Stimulated activated CD4-positive, alpha-beta T cell treated with anti-CD3 and anti-CD28 coated beads, Interleukin-4, amount 100 ng/mL, for 4 hours (primary cell): ENCODE results near the gene UMODL1.

Experiments
- DNase-seq, 2 experiments: peaks; one replicate each; pipeline ENCODE4 v3.0.0-alpha.2; 2020

UMODL1 gene

GRCh38 chr21:42080788-42081083 lies 9.6 kb downstream of the UMODL1 start:
- DNase-seq = no peak

- no peak for DNase-seq
Measured at GRCh38 chr21:42081138-42081537, 10.0 kb downstream of the UMODL1 start.

- no peak for DNase-seq
Measured at GRCh38 chr21:42081931-42082381, 10.8 kb downstream of the UMODL1 start.

- DNase-seq = no peak
Measured at GRCh38 chr21:42082501-42083360, 11.6 kb downstream of the UMODL1 start.

- no peak for DNase-seq
Measured at GRCh38 chr21:42083361-42083690, 12.2 kb downstream of the UMODL1 start.

- no peak for DNase-seq
Measured at GRCh38 chr21:42084079-42084478, 13.0 kb downstream of the UMODL1 start.

GRCh38 chr21:42085246-42086077 lies 14.3 kb downstream of the UMODL1 start:
- DNase-seq = no peak

GRCh38 chr21:42086969-42087368 lies 15.9 kb downstream of the UMODL1 start:
- no peak for DNase-seq

GRCh38 chr21:42088148-42088547 lies 17.0 kb downstream of the UMODL1 start:
- no peak for DNase-seq

- DNase-seq = no peak
Measured at GRCh38 chr21:42088658-42089057, 17.5 kb downstream of the UMODL1 start.

- DNase-seq = peak in 1 of 2 experiments; percentile 8
Measured at GRCh38 chr21:42089093-42089631, 18.0 kb downstream of the UMODL1 start.

GRCh38 chr21:42089665-42090310 lies 18.7 kb downstream of the UMODL1 start:
- DNase-seq = no peak

GRCh38 chr21:42091899-42092508 lies 20.9 kb downstream of the UMODL1 start:
- DNase-seq = no peak

- DNase-seq = no peak
Measured at GRCh38 chr21:42092771-42093170, 21.7 kb downstream of the UMODL1 start.

- DNase-seq = no peak
Measured at GRCh38 chr21:42093186-42093585, 22.1 kb downstream of the UMODL1 start.

- DNase-seq = no peak
Measured at GRCh38 chr21:42093991-42094421, 22.9 kb downstream of the UMODL1 start.

- DNase-seq = no peak
Measured at GRCh38 chr21:42094811-42095210, 23.7 kb downstream of the UMODL1 start.

GRCh38 chr21:42095581-42095980 lies 24.5 kb downstream of the UMODL1 start:
- no peak for DNase-seq

- DNase-seq = no peak
Measured at GRCh38 chr21:42096566-42096965, 25.4 kb downstream of the UMODL1 start.

GRCh38 chr21:42097274-42097673 lies 26.2 kb downstream of the UMODL1 start:
- no peak for DNase-seq

- DNase-seq = no peak
Measured at GRCh38 chr21:42097860-42098454, 26.8 kb downstream of the UMODL1 start.

- DNase-seq = no peak
Measured at GRCh38 chr21:42098957-42099505, 27.9 kb downstream of the UMODL1 start.
